ENCODE results near the gene FRAS1. TPM values are rescaled to one million over a fixed set of nuclear protein-coding genes. Genes with fewer than 3 reads are reported as not detected.

Gene FRAS1
- total and polyA plus RNA-seq, 9 of the 15 experiments (the other 6 are each of a cell fraction or from before 2014, with no cell fraction given): under 0.01 to 0.11 (median 0.04) TPM; not detected in 2

- no peak for DNase-seq (ENCODE audit: extremely low read depth in 1 of 4, low spot score in 3 of 4)
- no peak for ATAC-seq
- in situ Hi-C loops (cut with MboI) (no loop called here), intact Hi-C loops (cut with micrococcal nuclease) (no loop called here)
- Histone ChIP-seq H3K9me1 (ENCODE audit: control insufficient read depth, insufficient read depth, low read length) (no peaks in the 10 kb centered on the region), H3K4me3 (no peak overlapping the region), H3K36me3 (ENCODE audit: control insufficient read depth, insufficient read depth, low read length) (no peaks in the 10 kb centered on the region), H3K79me2 (ENCODE audit: control insufficient read depth, insufficient read depth, low read length) (no peaks in the 10 kb centered on the region), H3K27me3 (ENCODE audit: control insufficient read depth in 2 of 2, insufficient read depth in 2 of 2, low read length in 2 of 2) (peaks cover 16 to 18% of the 10 kb centered on the region in 2 experiments; a peak in 4 of 5 replicates), H3K4me1 (replicated peaks in 1 of 2; ENCODE audit: control insufficient read depth in 2 of 2, insufficient read depth in 2 of 2, low read length in 2 of 2) (no peaks in the 10 kb centered on the region), H3K4me2 (ENCODE audit: insufficient read depth, low read length) (no peak overlapping the region), H3K9me3 (replicated peaks; ENCODE audit: control insufficient read depth, insufficient read depth, low read depth, low read length) (no peaks in the 10 kb centered on the region), H3K27ac (ENCODE audit: extremely low read depth, low read depth, low read length) (no peak overlapping the region), H4K20me1 (replicated peaks; ENCODE audit: control insufficient read depth, insufficient read depth, low read length) (no peaks in the 10 kb centered on the region), H3K9ac (ENCODE audit: insufficient read depth in 1 of 2, low read depth in 2 of 2, low read length in 2 of 2) (no peak overlapping the region), H2AFZ (ENCODE audit: low read depth, low read length) (no peak overlapping the region)
- WGBS (ENCODE audit: insufficient coverage, low coverage, missing lambda C conversion rate): 9% methylated on average over 4 of the region's 4 CpGs
- ChIA-PET CTCF (ENCODE audit: low intra/inter-chr PET ratio) (no interaction called here), POLR2A (interaction anchor here (1.2 kb wide), 1 partner anchor 10 kb away, joined by 3 read pairs; no protein-coding TSS in a partner anchor)
- TF ChIP-seq ARNT (IDR thresholded peaks at IDR 0.05) (no peak), HMG20A (CRISPR knock-in tag; conservative IDR thresholded peaks at IDR 0.05) (no peak), ZBTB2 (IDR thresholded peaks at IDR 0.05) (no peak), THRB (CRISPR knock-in tag; conservative IDR thresholded peaks at IDR 0.05) (no peak), U2AF2 (optimal IDR thresholded peaks at IDR 0.05; ENCODE audit: low read depth, low read length) (no peak), ARID3A (IDR thresholded peaks at IDR 0.05; ENCODE audit: borderline replicate concordance, low read depth, low read length) (no peak)
- no TSS peak for BruUV-seq (replicated peaks)
- no peak for FAIRE-seq
Measured at GRCh38 chr4:78534286-78534955, 477.3 kb downstream of the FRAS1 start.
